GM19372 (cell line): ENCODE measurements around the gene RNF126.

Experiments used
- ATAC-seq: cut with Tn5 transposase; IDR thresholded peaks from one replicate; pipeline ENCODE4 v1.9.1; 2021; ENCODE audit warnings: mild to moderate bottlenecking, low read depth, moderate library complexity; ENCODE audit not compliant: unreplicated experiment

Gene RNF126

GRCh38 chr19:664913-665443, 2.0 kb upstream of the RNF126 start:
- no peak for ATAC-seq

- ATAC-seq = no peak
Measured at GRCh38 chr19:663682-664117, 686 bp upstream of the RNF126 start.

GRCh38 chr19:662207-662961, 630 bp downstream of the RNF126 start:
- peak; percentile 8 for ATAC-seq

GRCh38 chr19:661427-662196, 1.4 kb downstream of the RNF126 start:
- ATAC-seq = no peak

- ATAC-seq = no peak
Measured at GRCh38 chr19:660793-661426, 2.1 kb downstream of the RNF126 start.

- no peak for ATAC-seq
Measured at GRCh38 chr19:658916-659839, 3.8 kb downstream of the RNF126 start.

GRCh38 chr19:658059-658839, 4.8 kb downstream of the RNF126 start:
- no peak for ATAC-seq

- ATAC-seq = no peak
Measured at GRCh38 chr19:657611-658010, 5.4 kb downstream of the RNF126 start.

- no peak for ATAC-seq
Measured at GRCh38 chr19:656751-657559, 6.1 kb downstream of the RNF126 start.

- no peak for ATAC-seq
Measured at GRCh38 chr19:655691-656090, 7.3 kb downstream of the RNF126 start.

GRCh38 chr19:653425-653824, 9.6 kb downstream of the RNF126 start:
- ATAC-seq = no peak

GRCh38 chr19:652467-653389, 10.3 kb downstream of the RNF126 start:
- ATAC-seq = no peak

- ATAC-seq = no peak
Measured at GRCh38 chr19:651991-652390, 11.0 kb downstream of the RNF126 start.

GRCh38 chr19:651114-651818, 11.7 kb downstream of the RNF126 start:
- ATAC-seq = no peak

- no peak for ATAC-seq
Measured at GRCh38 chr19:650121-650520, 12.9 kb downstream of the RNF126 start.

GRCh38 chr19:648904-649801, 13.9 kb downstream of the RNF126 start:
- no peak for ATAC-seq
